HG03139 (cell line): ENCODE results near the gene MOB3B.

ENCODE experiments used
- ATAC-seq: cut with Tn5 transposase; IDR thresholded peaks from one replicate; pipeline ENCODE4 v1.9.1; 2021; ENCODE audit not compliant: unreplicated experiment

The MOB3B gene

DNA sequence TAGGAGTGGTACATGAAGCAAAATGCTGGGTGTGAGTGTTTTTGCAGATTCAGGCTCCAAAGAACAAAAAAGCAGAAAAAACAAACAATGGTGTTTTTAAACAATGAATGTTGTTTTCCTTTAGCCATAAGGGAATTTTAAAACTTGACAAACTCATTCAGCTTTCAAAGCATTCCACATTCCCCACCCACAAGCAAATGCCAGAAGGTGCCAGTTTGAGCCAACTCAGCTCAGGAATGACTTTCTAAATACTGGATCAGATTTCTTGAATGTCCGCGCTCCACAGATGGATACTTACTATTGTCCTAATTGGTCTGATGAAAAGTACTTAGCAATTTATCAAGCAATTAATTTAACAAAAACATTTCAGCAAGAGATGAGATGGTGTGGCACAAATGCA is 12.9 kb upstream of the MOB3B start:
- no peak for ATAC-seq

DNA sequence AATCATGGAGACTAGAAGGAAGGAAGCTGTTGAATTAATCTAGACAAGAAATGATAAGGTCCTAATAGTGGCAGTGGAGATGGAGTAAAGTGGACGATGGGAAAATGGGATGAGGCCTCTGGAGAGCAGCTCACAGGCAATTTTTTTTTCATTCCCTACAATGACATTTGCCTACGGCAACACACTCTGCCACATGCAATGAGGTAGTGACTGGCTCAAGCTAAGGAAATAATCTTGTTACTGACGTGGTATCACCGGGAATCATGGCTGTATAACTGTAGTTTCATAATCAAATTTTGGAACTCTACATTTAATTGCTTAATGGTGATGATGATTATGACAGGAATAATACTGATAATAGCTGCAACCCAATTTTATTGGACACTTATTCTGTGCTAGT is 12.1 kb upstream of the MOB3B start:
- ATAC-seq = no peak

DNA sequence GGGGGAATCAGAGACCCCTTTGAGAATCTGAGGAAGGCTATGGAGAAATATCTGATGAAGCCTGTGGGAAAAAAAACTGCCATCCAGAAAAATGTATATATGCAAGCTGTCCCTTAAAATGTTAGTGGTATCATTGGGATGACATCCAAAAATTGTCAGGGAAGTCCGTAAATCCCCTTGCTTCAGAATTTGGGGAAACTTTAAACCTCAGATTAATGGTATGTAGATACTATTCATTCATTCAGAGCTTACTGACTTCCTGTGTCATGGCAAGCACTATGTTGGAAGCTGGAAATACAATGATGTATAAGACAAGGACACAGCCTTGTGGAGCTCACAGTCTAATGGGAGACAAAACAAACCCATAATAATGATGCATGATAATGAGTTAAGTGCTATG is 10.9 kb upstream of the MOB3B start:
- ATAC-seq = no peak

DNA sequence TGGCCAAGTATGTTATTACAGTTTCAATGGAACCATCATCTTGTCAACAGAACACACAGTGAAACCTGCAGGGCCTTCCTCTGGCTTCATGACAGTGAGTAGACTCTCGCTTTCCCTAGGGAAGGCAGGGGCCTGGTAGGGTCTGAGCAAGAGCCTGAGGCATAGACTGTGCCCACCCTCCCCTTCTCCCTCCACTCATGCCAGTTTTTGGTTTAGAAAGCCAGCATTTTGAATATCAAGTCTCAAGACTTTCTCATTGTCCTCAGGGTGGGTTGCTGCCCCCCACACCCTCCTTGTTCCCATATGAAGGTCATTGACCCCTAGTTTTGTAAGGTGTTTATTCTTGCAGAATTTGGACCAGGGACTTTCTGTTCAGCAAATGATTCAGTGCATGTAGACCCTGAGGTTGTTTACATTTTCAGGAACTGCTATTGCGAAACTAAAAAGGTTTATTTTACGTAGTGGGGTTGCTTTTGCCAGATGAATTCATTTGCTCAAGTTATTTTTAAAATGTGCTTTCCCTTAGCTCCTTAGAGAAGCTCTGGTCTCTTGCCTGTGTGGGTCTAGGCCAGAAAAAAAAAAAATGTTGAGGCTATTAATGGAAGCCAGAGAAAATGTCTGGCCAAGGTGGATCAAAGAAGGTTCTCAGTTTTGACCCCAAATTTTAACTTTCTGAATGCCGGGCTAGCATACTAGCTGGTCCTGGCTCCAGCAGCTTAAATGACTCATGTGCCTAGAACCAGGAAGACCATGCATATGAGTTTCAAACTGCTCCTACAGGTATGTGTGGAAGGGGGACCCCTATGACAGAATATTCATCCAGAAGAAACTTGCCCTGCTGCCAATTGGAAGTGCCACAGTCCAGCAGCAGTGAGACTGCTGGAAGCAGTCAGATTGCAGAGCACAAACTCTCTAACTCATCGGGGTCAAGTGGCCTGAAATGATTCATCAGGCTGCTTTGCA is 10.1 kb upstream of the MOB3B start:
- no peak for ATAC-seq

DNA sequence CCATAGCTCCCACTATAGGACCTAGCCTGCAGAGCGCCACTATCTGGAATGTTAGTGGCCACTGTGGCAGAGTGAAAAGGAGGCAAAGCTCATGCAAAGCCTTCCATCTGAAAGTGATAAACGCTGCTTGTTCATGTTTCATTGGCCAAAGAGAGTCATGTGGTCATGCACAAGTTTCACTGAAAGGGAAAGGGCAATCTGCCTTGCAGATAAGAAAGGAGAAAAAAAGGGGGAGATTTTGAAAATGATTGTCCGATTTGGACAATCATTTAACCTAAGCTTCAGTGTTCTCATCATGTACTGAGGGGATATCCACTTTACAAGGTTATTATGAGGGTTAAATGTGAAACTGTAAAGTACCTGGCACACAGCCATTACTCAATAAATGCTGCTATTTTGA is 9.0 kb upstream of the MOB3B start:
- ATAC-seq = peak; percentile 54

DNA sequence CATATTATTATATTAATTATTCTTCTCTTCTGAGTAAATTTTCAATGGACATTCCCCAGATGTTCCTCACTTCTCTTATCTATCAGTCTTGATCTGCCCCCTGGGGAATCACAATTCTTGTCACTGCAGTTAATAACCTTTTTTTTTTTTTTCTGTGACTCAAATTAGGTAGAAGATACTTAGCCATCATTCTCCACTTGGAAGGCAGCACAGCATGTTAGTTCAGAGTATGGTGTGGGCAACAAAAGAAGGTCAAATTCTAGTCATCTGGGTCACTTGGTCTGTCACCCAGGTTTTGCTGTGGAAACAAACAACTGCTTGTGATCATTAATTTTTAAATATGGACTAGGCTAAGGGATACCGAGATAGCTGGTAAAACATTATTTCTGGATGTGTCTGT is 8.1 kb upstream of the MOB3B start:
- no peak for ATAC-seq

DNA sequence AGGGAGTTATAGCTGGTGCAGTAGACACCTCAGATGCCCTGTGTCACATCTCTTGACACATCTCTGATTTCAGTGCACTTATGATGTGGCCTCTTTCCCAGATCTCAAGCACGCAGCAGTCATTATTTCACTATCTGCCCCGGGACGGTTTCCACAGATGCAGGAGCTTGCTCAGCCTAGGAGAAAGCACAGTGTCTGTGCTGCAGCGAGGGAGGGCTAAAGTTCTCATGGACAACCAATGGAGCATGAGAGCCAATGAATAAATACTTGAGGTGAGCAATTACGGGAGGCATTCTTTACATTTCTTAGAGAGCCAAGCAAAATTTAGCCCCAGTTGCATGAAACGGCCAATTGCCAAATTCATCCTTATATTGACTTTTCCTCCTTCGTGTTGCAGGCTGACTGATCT is 7.4 kb upstream of the MOB3B start:
- ATAC-seq = no peak

DNA sequence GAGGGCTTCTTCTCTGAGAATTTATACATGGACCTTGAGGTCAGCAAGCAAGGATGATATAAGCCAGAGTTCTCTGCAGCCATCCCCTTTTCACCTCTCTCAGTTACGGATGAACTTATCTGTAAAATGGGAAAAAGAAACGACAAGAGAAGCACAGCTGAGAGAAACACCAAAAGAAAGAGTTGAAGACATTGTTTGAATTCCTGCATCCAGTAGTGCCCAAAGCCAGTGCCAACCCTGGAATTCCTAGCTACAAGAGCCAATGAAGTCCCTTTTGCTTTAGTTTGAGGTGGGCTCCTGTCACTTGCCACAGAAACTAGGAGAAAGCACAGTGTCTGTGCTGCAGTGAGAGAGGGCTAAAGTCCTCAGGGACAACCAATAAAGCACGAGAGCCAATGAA is 6.6 kb upstream of the MOB3B start:
- no peak for ATAC-seq

DNA sequence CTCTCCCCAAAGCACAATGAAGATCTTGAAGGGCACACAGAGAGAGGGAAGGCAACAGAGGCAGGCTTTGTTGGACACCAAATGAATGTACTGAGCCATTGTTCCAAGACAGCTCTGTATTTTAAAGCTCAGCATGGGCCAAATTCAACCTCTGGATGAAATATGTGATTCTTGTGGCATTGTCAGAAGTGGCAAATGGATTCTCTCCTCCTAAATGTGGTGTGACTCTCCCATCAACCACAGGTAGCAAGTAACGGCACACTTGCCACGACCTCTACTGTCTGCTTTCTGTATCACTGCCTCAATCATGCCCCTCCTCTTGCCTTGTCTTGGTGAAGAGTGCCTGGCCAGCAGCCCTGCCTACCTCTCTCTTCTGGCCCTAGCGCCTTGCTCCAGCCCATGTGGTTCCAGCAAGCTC is 6.1 kb upstream of the MOB3B start:
- ATAC-seq = peak; percentile 49

DNA sequence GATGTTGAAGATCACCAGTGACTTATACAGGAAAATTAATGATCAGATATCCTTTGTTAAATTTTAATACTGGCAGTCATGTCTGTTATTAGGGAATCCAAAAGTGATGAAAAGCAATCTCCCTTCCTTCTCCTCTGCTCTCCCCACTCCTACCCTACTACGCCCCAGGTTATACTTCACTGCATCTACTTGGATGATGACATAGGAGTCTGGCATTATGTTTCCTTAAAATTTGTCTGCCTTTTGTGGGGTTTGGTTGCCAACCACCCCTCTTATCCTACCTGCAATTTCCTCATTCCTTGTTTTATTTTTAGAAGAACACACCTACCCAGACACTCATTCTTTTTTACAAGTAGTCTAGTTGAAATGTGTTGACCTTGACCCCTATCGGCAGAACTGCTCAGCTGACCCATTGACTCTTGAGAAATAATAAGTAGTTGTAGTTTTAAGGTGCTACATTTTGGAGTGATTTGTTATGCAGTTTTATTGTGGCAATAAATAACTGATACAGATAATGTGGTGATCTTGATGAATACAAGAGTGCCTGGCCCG is 5.1 kb upstream of the MOB3B start:
- ATAC-seq = no peak

DNA sequence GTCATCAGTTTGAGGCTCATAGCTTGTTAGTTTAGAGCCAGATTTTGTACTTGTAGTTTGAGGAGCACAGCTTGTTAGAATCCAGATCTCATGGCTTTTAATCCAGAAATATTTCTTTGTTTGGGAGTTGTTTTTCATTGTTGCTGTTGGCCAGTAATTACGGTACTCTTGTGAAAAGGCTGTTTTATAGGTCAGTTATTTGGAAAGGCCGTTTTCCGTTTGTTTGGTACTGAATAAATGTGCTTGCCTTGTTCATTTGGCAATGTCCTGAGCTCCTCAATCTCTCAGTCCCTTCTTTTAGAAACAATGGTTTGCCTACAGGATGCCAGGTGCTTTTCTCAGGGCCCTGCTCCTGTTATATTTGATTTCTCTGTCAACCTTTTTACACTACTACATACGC is 4.5 kb upstream of the MOB3B start:
- no peak for ATAC-seq

DNA sequence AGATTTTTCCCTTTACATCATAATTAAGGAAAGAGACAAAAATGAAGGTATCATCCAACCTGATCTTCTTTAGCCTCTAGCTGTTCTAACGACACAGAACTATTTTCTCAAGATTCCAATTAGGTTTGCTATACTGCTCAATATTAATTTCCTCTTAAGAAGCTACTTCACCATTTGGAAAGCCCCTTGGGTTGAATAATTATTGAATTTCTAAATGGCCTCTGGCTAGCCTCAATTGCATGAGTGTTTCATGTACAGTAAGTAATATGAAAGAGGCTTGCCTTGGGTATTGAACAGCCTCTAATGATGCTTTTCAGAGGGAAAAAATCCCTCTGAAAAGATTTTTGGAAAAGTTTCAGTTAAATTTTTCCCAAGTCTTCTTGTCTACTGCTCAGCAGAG is 3.7 kb upstream of the MOB3B start:
- no peak for ATAC-seq

DNA sequence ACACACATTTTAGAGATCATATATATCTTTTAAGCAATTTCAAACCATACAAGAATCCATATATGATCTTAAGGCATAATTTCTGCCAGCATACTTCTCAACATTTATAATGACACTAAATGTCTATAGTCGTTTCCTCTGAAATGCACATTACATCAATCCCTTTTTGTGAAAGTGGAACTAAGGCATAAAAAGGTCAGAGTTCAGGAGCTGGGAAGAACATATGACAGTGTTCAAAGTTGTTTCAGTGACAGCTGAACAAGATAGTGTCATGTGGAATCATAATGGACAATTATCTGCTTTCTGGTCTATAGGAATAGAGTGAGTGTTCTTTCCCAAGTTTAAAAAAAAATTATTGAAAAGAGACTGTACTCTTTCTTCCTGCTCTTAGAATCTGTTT is 2.4 kb upstream of the MOB3B start:
- ATAC-seq = no peak

DNA sequence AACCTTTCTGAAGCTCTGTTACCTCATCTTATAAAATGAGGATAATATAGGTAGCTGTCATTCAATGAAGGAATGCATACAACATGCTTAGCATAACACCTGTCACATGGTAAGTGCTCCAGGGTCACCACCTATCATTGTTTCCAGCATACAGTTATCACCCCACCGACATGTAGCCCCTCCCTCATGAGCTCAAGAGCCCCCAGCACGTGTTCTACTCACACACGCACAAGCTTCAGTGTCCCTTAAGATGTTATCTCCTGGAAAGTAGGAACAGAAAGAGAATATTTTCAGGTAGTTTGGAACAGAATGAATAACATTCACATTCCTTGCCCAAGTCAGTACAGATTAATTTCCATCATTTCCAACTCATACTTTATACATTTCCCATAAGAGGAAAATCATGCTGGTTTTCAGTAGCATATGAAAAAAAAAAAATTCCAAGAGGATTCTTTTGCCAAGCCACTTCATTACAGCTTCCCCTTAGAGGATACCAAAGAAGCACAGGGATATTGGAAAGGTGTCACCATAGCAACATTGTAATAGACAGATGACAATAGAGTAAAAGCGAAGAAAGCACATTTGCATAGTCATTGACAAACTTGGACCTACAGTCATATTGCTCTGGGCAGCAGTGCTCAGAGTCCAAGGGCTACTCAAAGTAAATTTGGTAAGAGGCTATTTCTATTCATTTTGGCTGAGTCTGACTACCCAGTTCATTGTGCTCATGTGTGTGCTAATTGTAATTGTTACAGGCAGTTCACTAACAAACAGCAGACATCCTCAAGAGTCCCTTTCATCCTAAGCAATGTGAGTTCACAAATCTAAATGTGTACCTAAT is 1.5 kb upstream of the MOB3B start:
- ATAC-seq = no peak

DNA sequence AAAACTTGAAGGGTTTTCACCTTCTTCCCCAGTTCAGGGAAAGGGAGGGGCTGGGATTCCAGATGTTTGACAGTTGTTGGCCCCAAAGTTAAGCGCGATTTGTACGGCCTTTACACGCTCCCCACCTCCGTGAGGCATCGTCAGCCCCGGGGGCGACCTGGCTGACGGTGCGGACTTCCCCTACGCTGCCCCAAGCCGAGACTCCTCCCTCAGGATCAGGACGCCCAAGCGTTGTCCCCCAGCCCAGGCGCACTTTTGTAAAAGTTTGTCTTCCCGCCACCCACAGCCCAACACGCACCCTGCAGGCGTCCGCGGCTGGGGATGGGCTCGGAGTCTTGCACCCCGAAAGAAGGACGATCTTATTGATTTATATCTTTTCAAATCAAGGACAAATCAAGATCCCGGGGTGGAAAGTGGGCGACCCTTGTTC is 713 bp downstream of the MOB3B start:
- peak; percentile 34 for ATAC-seq

DNA sequence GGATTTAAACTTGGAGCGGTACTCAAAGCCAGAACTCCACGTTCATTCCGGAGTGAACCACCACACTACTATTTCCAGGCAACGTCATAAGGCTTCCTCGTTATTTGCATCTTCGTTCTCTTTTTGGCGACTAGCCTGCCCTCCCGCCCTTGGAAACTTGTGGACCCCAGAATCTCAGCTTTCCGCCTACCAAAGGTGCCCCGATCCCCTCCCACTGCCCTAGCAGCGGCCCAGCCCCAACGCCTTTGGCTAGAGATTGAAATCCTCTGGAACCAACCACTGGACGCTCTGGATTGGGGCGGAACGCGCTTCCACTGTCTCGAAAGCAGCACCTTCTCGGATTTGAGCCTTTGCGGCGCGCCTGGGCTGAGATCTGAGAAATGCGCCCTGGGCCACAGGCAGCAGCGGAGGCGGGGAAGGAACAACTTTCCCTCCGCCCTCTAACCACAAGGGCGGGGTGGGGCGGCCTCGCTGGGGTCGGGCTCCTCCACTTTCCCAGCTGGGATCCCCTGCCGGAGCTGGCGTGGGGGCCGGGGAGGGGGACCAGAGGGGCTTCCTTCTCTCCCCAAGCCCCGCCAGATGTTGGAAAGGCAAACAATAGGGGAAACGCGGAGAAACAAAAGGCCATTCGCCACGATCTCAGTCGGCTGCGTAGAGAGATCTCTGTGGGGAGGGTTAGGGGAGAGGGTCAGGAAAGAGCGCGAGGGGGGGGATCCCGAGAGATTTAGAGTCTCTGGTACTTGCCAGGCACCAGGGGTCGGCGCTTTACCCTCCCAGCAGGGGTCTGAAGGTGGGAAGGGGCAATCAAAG is 1.3 kb downstream of the MOB3B start:
- peak; percentile 51 for ATAC-seq

DNA sequence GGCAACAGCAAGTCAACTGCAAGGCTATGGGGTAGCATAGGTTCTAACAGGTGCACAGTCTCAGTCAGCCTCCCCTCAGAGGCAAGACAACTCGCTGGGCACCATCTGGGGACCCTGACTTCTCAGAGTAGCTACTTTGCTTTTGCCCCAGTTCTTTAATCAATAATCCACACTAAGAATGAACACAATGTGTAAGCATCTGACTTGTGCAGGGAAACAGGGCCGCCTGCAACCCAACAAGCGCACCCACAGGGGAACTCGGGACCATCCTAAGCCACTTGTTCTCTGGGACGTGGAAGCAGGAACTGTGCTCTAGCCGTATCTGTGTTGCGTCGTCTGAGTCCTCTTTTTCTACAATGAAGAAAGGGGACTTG is 1.9 kb downstream of the MOB3B start:
- ATAC-seq = no peak

DNA sequence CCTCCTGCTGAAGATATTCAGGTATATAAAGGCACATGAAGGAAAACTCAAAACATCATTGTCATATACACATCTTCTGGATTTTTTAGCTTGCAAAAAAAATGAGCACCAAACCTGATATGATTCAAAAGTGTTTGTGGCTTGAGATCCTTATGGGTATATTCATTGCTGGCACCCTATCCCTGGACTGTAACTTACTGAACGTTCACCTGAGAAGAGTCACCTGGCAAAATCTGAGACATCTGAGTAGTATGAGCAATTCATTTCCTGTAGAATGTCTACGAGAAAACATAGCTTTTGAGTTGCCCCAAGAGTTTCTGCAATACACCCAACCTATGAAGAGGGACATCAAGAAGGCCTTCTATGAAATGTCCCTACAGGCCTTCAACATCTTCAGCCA is 5.4 kb downstream of the MOB3B start, which contains the start of gene IFNK:
IFNK (plus strand) TSS at position 55 of the 400 bp plus-strand sequence; CDS start at position 102, 47 bp downstream.
- no peak for ATAC-seq

DNA sequence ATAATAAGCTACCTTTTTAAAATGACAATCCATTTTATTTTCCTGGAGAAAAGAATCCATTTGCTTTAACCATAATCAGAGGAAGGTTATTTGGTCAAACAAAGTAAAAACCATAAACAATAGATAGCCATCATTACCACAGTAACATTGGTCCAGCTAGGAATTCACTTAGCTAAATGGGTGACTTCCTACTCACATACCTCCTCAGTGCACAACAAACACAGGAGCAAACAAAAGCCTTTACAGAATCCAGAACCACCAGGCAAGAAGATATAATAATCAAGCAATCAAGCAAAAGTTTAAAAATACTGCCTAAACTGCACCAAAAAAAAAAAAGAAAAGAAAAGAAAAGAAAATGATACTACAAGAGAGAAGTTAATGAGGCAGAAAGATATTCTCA is 6.5 kb downstream of the MOB3B start:
- ATAC-seq = no peak

DNA sequence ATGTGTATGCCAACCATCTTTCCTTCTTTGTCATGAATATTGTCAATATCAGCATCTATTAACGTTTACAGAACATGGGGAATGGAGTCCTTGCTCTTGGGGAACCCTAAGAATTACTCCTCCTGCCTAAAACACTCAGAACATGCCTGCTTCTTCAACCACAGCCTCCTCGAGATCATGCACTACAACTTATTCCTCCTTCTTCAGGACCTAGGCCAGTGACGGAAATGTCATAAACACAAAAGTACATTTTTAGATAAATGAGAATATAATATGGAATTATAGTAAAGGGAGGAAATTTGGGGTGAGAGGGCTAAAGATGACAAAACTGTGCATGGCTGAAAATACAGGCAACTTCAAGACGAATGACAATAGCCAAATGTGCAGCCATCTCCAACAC is 8.6 kb downstream of the MOB3B start:
- ATAC-seq = no peak
